Suppressor macrophage (primary cell): ENCODE results near the gene P3H1.

Experiments
- DNase-seq, 4 experiments: peaks; one replicate each; pipeline ENCODE4 v3.0.0-alpha.2; 2020 to 2022

Gene P3H1

DNA sequence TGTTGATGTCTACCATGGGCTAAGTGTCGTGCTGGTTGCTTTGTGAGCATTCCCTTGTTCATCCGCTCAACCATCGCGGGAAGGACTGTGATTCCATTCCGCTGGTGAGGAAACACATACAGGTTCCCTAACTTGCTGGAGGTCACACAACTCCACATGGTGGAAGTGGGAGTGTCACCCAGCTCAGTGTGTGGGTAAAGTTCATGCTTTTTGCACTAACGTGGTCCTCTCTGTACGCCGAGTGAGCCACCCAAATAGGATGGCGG lies 22.7 kb downstream of the P3H1 start:
- DNase-seq = no peak

DNA sequence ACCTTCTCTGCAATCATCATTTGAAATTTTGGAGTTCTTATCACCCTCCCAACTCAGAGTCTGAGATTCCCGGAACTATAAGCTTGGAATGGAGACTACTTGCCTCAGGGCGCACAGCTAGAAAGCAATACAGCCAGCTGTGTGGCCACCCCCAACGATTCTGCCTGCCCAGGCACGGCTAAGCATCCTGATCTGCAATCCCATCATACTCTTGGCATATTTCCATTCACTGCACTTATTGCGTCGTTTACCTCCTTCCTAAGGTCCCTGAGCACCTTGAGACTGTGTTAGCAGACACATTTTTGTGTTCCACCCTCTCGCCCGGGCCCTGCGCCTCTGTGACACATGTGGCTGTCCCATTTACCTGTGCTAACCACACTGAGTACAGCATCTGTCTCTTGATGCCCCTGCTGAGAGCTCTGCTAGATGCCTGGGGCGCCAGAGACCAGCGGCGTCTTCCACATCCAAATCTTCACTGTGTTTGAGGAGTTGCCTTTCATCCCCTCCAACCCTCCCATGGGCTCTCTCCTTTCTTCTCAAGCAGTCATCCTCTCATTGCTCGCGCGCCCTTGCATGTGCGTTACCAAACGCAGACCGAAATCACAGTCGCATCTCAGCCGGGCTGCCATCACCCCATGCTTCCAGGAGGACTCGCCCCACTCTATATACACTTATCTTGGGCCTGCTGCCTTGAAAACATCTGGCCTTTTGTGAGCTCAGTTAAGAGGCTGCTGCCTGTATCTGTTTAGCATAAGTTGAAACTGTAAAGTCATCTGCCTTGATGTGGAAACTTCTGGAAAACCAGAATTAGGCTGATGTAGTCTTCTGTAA lies 23.3 kb downstream of the P3H1 start:
- DNase-seq = no peak

DNA sequence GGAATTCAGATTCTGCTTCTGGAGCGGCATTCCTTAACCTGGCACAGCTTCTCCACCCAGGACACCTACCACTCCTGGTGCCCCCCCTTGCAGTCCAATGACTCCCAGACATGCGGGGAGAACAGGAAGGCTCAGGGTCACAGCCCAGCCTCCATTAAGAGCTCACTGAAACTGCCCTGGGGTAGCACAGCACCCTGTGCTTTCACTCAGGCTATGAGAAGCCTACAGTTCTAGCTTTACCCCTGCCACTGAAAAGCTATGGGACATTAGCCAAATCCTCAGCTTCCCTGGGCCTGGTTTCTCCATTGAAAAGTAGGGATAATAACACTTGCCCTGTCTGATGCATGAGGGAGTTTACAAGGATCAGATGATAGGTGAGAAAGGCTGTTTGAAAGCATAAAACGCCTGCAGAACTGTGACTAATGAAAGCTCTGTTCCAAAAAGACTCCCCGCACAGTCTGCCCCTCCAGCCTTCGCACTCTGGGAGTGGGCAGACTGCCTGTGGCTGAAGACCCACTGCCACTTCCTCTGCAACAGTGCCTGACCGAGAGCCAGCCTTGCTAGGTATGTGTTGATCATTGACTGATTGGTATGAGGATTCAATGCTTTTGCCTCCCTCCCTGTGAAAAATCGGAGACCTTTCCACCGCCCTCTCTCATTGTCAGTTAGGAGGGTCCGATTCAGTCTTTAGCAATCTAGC lies 24.1 kb downstream of the P3H1 start:
- DNase-seq = no peak

DNA sequence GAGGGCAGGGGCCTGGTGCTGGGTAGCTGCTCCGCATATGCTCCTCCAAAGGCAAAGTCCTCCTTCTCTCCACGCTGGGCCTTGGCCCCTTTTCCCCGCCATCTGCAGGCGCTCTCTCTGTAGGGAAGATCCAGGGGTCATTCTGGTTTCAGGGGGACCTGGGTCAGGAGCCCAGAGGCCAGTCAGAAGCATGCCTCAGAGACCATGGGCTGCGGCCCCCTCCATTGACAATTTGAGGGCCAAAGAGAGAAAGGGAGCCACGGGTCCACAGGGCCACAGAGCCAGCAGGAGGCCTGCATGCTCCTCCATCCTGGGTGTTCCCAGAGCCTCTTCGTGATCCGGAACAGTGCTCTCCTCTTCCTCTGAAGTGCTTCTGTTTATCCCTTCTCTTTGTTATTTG lies 24.7 kb downstream of the P3H1 start:
- DNase-seq = no peak

DNA sequence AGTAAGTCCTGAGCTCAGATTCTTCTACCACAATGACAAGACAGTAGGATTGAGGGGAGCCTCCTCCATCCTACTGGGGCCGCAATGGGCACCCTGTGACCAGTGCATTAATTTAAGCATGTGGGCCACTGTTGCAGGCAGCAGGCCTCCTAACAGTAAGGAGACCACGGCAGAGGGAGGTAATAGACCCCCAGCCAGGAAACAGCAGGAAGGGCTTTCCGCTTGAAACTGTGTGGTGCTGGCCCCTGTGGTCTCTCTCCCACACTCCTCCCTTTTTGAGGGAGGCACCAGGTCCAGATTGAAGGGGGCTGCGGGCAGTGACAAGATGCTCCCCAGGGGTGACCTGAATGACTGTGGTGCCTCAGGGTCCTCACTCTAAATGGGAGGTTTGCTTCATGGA lies 25.1 kb downstream of the P3H1 start:
- DNase-seq = no peak

DNA sequence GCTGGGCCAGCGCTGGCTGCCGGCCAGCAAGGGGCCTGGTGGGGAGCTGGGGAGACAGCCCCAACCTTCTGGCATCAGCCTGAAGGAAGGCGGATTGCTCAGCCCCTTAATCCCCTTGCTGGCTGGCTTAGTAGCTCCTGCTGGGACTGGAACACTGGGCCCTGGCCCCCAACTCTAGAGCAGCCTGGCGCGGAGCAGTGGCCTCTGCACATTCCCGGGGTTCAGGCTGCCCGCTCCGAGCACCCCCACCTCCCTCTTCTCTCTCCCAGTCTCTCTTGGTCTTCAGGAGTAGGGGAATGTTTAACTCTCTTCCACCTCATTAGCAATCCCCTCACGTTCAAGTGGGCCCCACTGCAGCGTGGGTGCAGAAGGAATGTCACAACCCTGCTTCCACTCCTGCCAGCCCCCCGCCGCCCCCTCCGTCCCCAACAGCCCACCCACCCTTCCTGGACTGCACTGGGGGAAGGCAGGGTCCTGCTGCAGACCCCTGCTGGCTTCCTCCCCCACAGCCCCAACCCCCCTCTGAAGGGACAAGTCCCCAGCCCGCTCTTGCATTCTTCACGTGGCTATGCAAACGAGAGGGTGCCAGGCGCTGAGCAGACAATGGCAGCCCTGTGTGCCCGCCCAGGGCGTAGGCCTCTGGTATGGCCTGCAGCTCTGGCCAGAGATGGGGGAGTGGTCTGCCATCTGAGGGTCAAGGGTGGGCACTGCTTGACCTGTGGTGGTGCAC lies 25.8 kb downstream of the P3H1 start:
- DNase-seq = no peak

DNA sequence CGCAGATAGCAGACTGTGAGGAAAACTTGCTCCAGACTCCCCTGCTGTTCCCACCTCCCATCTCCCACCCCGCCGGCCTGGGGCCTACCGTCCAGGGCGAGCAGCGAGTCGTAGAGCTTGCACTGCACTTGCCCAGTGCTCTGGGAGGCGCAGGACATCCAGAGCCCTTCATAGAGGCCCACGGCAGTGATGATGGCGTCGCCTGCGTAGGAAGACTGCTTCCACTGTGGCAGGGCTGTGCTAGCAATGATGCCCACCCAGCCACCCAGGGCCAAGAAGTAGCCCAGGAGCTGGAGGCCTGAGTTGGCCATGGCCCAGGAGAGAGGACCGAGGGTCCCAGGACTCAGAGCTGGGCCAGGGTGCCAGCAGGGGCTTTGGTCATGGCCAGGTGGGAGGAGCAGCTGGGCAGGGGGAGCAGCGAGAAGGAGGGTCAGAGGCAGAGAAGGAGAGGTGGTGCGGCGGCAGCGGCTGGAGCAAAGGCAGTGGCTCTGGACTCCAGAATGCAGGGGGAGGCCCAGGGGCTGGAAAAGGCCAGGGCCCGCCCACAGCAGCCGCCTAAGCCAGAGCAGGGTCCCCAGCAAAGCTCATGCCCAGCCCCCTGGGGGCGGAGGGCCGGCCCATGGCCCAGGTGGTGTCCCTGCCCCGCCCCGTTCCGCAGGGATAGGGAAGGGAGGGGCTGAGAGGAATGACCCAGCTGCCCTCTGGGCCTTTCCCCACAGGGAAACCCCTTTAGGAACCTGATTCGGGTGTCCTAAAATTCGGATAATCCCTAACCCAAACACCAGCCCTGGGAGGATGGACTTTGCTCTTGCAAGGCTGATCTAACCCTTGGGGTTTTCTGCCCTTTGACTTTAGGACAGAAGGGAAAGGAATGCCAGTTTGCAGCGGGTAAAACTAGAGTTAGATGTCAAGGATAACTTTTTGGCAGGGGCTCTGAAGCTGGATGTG lies 26.8 kb downstream of the P3H1 start, which contains the start of gene CLDN19:
TSS of gene CLDN19 (minus strand) at position 484 of the 948 bp plus-strand sequence. CDS start at position 311, 173 bp downstream.
- no peak for DNase-seq

DNA sequence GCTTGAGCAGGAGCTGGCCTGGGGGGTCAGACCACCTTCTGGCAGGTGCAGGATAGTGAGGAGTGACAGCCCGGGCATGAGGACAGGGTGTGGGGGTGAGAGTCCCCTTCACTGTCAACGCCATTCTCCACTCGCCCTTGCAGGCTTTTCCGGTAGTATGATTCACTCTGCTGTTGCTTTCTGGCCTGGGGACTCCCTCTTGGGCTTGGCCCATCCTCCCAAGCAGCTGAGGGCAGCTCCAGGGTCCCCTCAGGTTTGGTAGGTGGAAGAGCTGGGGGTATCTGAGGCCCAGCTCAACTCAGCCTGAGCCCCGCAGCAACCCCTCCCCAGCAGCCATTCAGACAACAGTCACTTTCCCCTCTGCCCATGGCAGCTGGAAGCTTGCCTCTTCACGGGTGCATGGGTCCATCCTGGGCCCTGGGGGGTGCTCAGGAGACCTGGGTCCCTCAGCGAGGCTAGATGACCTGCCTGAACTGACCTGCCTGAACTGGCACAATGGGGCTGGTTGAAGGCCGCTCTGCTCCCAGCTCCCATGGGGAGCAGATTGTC lies 28.1 kb downstream of the P3H1 start:
- DNase-seq = no peak

DNA sequence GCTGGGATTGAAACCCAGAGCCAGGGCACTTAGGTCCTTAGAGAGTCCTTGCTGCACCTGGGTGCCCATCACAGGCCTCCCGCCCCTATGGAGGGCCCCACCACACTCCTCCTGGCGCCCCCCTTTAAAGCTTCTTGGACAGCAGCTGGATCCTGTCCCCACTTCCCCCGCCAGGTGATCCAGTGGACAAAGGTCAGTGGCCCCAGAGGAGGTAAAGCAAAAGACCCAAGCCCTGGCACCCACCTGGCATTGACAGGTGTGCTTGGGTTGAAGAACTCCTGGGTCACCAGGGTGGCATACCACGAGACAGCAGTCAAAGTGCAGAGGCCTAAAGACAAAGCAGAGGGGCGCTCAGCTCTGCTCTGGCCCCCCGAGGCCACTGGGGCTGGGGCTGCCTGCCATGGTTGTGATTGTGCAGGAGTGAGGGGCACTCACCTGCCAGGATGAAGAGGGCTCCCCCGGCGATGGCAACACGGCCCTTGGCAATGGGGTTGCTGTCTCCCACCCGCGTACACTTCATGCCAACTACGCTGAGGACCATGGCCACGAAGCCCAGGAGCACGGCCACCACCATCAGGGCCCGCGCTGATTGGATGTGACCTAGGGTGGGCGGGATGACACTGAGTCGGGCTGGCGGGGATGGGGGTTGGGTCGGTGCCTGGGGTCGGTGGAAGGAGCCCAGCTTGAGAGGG lies 28.7 kb downstream of the P3H1 start:
- DNase-seq = no peak

DNA sequence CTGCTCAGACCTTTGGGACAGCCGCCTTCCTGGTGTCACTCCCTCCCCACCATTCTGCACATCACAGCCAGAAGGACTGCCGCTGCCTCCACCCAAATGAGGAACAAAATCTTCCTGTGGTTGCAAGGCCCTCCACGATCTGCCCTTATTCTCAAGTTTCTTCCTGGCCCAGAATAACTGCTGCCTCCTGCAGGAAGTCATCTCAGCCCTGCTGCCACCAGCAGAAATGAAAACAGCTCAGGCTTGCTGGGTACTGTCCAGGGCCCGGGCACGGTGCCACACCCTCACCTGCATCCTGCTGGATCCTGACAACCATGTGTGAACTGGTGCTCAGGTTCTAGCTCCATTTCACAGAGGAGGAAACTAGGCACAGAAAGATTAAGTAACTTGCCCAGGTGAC lies 29.6 kb downstream of the P3H1 start:
- peak; percentile 75 to 88 (median 83) for DNase-seq

DNA sequence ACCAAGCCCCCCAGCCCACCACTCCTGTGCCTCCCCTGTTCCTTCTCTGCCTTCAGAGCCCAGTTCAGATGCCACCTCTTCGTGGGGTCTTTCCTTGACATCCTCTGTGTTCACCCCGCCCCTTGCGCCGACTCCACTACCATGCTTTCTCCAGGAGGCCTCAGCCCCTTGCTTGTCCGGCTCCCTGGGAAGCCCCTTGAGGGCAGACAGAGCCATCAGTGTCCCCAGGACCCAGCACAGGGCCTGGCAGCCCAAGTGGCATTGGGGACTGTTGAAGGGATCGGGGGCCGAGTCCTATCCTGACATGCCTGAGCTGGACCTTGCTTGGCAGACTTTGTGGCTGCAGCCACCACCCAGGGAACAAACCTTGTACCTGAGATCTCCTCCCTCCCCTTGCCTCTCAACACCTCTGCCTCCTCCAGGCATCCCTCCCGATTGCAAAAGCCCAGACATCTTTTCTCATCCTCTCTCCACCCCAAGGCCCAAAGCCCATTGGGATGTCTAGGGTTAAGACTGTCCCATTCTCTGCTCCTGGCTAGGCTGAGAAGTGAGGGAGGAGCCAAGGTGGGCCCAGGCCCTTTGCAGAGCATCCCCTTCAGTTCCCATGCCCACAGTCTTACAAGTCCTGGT lies 30.1 kb downstream of the P3H1 start:
- DNase-seq = no peak

DNA sequence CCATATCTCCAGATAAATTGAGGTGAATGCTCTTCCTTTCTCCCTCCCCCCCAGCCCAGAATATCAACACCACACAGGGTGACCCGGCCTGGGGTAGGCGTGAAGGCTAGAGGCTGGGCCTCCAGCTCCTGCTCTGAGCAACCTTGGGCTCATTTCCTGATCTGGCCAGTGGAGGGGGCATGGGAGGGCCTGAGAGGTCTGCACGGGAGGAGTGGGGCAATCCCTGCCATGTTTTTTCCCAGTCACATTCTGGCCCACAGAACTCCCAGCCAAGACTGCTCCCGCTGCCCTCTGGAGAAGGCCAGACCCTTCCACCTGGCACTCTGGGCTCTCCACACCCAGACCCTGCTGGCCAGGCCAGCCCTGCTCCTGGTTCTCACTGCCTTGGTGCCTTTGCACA lies 30.7 kb downstream of the P3H1 start:
- peak; percentile 31 to 72 (median 55) for DNase-seq

DNA sequence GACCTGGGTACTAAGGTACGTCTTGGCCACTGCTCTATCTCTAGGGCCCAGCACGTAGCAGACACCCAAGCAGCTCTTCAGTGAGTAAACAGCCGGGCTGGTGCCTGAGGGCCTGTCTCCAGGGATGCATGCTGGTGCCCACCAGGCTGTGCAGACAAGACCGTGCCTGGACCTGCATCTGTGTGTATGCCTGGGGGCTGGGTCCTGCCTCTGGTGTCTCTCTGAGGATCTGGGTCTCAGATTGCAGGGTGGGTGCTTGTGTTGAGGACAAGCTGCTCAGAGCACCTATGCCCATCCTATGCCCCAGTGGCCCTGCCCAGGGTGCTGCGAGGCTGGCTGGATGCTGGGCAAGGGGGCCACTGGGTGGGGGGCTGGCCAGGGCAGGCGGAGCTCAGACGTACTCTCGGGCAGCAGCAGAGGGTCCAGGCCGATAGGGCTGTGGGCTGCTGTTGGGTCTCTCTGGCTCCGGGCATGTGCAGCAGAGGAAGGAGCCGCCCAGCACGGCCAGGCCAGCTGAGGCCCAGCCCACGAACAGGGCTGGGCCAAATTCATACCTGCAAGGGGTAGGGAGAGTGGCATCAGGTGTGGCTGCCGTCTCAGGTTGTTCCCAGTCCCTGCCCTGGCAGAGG lies 31.2 kb downstream of the P3H1 start:
- no peak for DNase-seq

DNA sequence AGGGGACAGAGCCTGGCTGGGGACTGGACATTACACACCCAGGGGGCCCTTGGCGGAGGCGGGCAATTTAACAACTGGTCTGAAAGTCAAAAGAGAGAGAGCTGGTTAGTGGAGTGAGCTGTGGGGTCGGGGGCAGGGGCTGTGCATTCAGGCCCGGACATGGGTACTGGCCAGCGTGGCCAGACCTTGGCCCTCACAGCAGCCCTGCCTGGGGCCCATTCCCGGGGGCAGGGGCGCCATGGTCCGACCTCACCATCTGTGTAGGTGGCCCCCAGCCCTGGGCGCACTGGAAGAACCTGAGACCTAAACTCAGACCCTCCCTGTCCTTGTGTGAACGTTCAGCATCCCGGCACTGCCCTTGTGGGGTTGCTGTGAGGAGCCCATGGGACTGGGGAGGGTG lies 31.8 kb downstream of the P3H1 start:
- DNase-seq = no peak

DNA sequence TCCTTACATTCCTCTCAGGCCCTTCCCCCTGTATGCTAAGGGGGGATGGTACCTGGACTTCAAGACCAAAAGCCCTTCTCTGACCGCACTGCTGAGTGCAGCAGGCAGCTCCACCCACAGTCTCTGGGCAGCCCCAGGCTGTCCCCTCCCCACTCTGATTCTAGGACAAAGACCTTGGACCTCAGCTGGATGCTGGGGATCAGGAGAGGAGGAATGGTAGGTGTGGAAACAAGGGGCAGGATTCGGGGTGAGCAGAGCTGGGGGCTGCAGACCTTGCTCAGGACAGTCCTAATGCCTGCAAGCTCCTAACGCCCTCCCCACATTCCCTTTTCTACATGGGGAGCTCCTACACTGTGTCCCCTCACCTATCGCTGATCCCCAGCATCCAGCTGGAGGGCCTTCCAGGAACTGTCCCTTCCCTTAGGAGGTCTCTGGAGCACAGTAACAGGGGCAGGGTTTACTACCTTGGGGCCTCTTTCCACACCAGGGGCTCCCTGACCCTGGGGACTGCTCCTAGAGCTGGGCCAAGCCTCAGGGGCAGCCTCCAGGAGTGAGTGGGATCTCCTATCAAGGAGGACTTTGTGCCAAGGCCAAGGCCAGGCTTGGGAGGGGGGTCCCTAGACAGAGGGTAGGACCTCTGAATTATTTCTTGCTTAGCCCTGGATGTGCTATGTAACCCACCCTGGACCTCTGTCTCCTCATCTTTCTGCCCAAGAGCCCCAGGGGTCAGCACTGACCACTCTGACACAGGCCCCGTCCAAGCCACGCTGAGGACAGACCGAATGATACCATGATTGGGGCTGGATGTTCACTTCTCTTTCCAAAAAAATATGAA lies 32.4 kb downstream of the P3H1 start:
- no peak for DNase-seq

DNA sequence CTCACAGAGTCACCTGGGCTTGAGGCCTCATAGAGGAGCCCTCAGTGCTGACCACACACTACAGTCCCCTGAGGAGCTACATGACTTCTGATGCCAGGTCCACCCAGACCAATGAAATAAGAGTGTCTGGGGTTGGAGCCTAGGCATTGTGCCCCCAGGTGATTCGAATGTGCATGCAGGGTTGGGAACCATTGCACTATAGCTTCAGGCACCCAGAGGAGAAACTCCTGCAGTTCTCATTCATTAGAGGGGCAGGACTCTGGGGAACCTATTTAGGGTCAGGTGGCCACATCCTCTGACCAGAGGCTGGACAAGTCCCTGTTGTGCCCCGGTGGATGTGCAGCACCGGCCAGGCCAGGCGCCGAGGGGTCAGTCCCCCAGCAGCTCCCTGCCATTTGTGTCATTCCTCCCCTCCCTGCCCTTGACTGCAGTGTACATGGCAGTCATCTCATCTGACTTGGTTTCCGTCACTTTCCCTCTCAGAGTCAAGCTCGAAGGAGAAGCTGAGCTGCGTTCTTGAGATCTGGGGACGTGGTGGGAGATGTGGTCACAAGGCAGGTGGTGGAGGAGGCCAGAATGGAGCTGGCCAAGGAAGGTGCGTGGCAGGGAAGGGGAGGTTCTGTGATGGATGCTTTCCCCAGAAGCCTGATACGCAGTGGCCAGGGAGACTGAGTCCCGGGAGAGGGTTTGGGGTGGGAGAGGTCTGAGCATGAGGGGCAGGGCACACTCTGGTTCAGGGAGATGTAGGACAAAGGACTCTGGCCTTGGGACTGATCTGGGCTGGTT lies 33.2 kb downstream of the P3H1 start:
- no peak for DNase-seq

DNA sequence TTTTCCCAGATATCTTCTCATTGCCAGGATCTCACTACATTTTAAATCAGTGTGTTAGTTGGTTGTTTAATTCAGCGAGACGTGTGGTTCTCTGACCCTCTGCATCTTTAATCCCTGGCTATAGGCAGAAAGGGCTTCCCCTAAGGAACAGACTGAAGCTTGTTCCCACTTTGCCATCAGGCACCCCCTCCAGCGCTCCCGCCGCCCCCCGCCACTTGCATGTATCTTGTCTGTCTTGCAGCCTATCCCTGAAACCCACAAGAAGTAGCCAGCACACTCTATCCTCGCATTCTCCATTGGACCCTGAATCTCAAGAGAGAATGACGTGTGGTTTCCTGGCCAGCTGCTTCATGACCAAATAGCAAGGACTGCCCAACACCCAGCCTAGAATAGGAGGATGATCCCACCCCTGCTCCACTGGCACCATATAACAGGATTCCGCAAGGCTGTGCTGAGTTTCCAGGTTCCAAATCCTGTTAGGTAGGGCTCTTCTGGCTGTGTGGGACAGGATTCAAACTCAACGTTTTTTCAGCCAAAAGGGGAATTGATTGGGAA lies 34.6 kb downstream of the P3H1 start:
- peak in 1 of 4 experiments; percentile 21 for DNase-seq

DNA sequence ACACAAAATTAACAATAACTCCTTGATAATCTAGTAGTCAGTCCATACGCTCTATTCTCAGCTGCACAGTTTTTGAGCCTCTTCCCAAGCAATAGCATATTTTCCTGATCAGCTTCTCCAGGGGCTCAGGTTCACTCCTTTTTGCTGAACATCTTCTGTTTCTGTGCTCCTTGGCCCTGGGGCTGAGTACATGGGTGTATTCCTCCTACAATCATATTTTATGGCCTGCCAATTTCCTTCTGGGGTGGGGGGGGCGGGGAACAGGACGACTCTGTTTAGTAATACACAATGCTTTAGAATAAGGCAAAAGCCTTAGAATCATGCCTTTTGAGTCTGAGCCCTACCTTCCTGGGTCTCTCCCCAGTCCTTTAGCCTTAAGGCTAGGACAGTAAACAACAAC lies 35.2 kb downstream of the P3H1 start:
- DNase-seq = no peak
